Liver (tissue), 3 donors: Measurements from ENCODE around the gene CCT6A.

ENCODE experiments used
- MAX ChIP-seq: IDR thresholded peaks from 2 replicates; pipeline ENCODE4 v1.6.1; 2016; ENCODE audit warnings: antibody characterized with exemption
- REST ChIP-seq: IDR thresholded peaks from 2 replicates; pipeline ENCODE4 v1.6.1; 2016; ENCODE audit warnings: antibody characterized with exemption, mild to moderate bottlenecking
- TAF1 ChIP-seq: conservative IDR thresholded peaks from 2 replicates; pipeline ENCODE4 v1.6.1; 2016; ENCODE audit warnings: antibody characterized with exemption, mild to moderate bottlenecking
- ZBTB33 ChIP-seq: IDR thresholded peaks from 2 replicates; pipeline ENCODE4 v1.6.1; 2016; ENCODE audit warnings: antibody characterized with exemption
- TF ChIP-seq, protein P1 (sequence below): fragments of 150-350 bp; IDR thresholded peaks from 2 replicates; pipeline ENCODE4 v1.5.1; 2017; ENCODE audit warnings: improper control_type of control experiment, low read depth, low read length; ENCODE audit not compliant: missing input control
- donor health status: healthy.
- donor health status: healthy.

DNA sequence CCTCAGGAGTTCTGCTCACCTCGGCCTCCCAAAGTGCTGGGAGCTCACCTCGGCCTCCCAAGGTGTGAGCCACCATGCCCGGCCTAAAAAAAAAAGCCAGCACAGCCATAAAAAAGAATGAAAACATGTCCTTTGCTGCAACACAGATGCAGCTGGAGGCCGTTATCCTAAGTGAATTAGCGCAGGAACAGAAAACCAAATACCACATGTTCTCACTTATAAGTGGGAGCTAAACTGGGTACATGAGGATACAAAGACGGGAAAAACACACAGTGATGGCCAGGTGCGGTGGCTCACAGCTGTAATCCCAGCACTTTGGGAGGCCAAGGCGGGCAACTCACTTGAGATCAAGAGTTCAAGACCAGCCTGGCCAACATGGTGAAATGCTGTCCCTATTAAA, 21.2 kb upstream of the CCT6A start:
- TF ChIP-seq, protein P1, sequence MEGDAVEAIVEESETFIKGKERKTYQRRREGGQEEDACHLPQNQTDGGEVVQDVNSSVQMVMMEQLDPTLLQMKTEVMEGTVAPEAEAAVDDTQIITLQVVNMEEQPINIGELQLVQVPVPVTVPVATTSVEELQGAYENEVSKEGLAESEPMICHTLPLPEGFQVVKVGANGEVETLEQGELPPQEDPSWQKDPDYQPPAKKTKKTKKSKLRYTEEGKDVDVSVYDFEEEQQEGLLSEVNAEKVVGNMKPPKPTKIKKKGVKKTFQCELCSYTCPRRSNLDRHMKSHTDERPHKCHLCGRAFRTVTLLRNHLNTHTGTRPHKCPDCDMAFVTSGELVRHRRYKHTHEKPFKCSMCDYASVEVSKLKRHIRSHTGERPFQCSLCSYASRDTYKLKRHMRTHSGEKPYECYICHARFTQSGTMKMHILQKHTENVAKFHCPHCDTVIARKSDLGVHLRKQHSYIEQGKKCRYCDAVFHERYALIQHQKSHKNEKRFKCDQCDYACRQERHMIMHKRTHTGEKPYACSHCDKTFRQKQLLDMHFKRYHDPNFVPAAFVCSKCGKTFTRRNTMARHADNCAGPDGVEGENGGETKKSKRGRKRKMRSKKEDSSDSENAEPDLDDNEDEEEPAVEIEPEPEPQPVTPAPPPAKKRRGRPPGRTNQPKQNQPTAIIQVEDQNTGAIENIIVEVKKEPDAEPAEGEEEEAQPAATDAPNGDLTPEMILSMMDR: no peak
- TF ChIP-seq REST (no peak), TAF1 (no peak), MAX (no peak), ZBTB33 (no peak)
